KG1 (cell line): ENCODE data around the gene RELN.

Experiments
- DNase-seq: peaks from one replicate; lab custom pipeline; 2025; lab: John Stamatoyannopoulos, UW

RELN gene

DNA sequence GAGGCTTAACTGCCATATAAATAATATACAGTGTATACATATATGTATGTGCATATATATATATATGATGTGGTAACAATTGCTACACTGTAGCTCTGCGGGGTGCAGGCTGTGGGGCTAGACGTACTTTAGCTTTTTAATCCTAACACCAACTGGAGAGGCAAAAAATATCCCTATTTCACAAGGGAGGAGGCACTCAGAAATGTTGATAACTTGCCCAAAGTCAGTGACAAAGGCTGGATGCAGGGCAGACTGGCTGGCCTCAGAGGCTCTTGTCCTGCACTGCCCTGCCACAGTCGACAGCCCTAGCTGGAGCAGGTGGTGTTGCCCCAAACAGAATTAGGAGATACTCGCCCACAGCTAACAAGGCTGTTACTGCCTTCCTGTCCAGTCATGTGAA is 1.5 kb upstream of the RELN start:
- DNase-seq, result no peak

DNA sequence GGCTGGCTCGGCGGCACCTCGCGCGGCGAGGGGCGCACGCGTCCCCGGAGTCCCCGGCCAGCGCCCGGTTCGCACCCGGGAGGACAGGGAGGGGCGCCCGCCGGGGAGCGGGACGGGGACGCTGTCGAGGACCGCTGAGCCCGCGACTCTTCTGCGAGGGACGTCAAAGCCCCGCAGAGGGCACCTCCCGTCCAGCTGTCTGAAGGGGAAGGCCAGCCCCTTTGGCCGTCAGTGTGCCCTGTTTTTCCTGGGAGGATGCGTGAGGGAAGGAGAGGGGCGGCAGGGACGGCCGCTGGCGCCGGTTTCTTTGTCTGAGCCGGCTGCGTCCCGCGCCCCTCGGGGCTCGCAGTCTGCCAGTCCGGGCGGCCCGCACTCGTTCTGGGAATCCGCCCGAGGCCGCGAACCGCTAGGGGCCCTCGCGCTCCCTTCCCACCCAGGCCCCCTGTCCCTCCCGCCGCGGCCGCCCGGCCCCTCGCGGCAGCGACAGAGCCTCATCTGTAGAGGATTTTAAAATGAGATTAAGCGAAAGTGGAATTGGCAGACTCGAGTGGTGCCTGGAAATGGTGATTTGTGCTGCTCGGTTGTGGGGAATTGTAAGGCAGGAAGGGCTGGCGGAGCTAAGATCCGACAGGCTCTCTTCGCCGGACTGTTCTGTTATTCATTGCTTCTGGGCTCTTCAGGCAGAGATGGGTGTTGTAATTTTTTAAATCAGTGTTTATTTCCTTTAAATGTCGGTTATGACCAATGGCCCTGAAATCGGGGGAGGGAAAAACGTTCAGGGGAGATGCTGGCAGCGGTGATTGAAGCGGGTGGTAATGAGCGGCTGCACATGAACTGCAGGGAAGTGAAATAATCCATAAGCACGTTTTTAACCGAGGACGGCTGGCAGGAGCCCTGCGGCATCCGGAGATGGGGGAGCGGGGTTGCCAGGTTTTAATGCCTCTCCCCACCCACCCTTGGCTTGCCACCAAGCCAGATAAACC is 618 bp upstream of the RELN start:
- DNase-seq, result no peak

DNA sequence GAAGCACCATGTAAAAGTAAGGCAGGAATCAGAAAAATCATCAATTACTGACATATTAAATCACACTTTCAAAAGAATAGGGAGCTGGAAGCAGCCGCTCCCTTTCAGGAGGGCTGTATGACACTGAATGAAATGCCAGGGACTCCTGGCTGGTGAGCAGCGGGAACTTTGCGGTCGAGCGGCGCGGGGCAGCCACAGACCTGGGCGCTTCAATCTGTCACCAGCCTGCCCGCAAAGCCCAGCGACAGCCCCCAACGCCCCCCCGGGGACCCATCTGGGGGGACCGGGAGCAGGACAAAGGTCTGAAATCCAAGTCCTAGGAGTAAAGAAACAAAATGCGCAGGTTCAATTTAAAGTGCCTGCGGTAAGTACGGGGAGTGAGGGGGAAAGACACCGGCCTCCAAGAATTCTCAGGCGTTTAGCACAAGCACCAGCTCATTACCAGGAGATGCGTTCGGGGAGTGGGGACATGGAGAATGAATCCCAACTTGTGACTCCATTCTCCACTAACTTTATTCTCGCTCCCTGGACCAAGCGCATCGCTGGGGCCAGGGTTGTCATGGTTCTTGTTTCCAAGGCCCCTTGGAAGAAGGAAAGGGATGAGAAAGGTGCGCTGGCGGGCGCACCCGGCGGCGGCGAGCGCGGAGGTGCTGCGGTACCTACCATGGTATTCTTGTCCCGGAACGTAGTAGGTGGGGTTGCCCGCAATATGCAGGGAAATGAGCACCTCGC is 824 bp downstream of the RELN start:
- no peak for DNase-seq

DNA sequence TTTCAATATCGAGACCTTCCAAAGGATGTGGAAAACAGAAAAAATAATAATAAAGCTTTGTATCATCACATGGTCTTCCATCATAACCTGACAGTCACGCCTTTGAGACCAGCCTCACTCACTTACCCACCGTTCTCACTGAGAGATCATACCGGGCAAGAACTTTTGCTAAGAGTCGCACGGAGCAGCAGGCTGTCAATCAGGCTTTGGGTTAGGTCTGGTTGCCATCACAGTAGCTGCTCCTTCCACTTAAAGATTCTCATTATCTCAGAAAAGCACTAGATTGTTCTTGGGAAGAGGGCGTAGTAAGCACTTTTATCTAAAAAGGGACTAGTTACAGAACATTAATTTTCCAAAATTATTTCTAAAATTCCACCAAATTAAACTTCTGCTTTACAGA is 2.0 kb downstream of the RELN start:
- no peak for DNase-seq

DNA sequence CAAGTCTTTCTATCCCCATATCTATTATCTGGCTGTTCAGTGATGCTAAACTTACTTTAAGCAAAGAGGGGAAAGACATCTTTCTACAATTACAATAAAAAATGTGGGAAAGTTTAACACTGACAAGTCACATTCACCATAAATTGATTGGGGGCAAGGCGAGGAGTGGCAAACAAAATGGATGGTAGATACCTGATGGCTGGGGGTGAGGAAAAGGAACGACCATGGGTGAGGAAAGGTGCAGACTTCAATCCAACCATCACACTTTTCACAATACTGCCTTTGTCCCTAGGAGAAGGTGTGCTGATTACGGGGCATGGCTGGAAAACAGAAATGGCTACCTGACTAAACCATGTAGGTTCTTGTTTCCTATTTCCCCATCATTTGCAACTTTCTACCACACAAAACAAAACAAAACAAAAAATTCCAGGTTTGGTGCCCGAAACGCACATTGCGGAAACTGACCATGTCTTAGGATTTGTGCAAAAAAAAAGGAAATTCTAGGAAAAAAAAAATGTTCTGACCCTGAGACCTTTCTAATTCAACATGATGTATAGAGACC is 3.8 kb downstream of the RELN start:
- DNase-seq, result no peak

DNA sequence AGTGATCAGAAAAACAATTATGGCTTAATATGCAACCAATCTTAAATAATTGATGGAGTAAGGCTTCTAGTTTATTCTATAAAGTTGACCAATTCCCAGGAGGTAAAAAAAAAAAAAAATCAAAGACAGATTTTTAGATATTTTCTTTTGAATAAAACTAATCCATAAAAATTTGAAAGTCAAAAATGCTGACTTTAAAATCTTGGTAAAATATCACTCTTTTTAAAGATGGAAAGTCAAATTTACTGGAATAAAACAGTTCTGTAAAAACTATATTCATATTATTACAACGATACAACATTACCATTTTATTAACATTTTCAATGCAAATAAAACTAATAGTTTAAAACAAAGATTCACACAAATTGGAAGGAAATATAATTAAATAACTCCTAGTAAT is 5.4 kb downstream of the RELN start:
- DNase-seq, result no peak

DNA sequence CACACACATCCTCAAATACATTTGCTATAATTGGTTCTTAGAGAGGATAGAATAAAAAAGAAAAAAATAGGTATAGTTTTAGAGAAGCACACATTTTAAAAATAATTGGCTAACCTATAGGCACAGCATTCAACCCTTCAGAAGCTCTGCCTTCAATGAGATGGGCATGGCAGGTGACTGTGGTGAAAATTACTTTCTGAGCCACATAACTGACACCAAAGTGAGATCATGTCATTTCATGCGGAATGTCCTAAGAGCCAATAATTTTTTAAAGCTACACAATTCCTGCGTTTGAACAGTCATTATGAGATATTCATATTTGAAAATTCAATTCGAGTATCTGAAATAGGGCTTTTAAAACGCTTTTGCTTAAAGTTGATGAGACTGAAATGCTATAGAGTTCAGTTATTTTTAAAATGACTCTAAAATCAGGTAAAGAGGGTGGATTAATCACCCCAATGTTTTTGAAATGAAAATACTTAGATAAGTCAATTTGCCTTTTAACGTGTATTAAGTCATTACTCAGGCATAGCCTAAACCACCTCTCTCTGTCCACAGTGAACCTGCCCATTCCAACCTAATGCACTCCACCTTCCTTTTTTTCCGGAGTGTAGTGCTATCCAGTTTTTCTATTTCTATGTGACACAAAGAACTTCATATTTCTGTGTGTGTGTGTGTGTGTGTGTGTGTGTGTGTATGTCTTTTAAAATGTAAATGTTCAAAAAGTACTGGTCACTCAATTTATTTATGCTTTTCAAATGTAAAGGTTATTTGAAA is 6.1 kb downstream of the RELN start:
- DNase-seq, result no peak

DNA sequence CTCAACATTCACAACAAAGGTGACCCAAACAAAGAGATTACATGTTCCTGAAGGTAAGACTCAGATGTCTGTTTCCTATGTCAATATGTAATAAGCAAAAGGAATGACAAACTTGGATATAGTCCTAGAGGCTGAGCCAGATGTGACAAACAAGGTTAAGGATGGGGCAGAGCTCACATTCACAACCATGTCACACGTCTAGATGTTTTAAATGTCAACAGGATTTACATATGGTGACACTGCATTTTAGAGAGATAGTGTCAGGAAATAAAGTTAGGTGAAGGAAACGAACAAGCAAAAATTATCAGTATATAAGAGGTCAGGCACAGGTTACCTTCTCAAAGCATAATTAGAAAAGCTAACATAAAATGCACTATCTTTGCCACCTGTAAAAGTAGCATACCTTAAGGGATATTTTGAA is 8.4 kb downstream of the RELN start:
- no peak for DNase-seq

DNA sequence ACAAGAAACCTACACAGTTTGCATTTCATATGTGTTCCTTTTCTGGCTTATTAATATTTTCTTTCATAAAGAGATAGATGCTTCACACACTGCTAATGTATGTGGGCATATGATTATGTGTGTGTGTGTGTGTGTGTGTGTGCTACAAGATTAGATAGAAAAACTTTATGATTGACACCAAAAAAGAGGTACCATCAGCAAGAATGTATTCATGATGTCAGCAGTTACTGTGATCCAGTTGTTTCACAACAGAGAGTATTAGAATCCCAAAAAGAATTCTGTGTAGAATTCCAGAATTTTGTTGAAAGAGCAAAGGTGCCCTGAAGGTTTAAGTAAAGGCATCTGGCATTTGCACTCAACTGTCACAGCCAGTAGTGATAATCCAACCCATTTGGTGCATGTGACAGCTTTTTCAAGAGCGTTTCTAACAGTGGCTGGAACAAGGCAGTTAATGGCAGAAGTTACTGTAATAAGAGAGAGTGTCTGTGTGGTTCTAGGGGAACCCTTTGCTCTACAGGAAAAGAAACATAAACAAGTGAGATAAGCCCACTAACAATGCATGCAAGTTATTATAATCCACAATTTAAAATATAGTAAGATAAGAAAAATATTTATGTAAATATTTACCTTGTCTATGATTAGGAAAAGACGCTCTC is 16.6 kb downstream of the RELN start:
- DNase-seq, result no peak

DNA sequence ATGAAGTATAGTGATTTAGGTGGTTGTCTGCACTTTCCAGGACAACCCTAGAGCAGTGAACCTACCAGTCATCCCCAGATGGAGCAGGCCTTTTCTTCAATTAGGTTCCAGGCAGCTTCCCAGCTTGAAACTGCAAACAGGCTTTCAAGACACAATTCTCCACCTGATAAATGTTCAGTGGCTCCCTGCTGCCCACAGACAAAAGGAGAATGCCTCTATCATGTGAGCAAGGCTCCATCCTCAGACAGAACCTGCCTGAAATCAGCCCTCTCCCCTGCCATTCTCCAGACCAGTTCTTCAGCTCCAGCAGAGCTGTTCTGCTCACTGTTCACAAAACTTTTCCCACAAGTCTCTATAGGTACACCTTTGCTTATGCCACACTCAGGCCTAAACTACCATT is 22.1 kb downstream of the RELN start:
- DNase-seq, result no peak

DNA sequence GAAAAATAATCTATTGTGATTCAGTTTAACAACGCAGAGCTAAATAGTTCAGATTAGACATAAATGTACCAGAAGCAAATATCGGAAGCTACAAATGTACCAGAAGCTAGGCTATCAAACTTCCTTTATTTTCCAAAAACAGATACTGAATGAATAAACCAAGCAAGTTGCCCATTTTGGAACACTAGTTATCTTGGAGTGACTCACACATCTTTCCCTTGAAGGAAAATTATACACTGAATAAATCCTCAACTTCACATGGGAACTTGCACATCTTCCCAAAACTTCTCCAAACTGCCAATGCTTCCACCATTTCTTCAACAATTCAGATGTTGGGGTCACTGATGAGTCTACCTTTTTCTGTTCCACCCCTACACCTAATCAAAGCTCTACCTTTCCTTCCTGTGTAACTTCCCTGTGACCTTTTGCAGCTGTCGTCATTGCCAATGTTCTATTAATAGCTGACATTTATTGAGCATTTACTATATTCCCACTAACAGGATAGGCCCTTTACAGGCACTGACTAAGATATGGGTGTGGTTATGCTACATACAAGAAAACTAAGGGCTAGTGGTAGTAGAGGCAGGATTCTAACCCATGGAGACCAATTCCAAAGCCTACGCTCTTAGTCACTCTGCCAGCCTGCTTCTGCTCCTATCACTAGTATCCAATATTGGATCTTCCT is 22.7 kb downstream of the RELN start:
- no peak for DNase-seq

DNA sequence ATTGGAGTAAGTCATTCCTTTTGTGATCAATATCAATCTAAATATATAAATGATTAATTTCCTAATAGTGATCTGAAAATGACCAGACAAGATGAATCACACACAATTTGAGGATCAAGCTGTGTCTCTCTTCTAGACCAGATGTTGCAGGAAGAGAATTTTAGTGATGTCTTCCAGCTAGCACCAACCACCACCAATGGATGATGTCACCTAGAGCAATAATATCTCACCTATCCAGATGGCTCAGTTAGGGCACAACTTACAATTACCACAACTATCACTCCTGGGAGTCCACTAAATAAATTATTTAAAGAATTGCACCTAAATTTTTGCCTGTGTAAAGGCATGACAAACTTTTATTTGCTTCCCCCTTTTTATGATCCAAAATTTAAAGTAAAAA is 25.2 kb downstream of the RELN start:
- no peak for DNase-seq

DNA sequence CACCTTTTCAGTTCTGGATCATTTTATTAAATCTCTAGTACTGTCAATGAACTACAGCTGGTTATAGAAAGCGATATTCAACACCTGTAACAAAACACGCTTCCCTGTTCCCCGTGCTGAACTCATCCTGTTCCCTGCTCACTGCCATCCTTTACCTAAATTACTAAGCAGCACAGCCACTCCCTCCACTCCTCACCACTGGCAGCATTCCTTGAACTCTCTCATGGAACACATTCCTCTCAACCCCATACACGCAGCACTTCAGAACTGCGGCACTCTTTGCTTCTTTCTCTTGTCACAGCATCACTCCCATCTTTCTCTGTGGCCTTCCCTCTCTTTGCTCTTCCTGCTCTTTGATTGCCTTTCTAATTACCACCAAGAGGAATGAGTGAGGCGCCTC is 27.4 kb downstream of the RELN start:
- DNase-seq, result no peak

DNA sequence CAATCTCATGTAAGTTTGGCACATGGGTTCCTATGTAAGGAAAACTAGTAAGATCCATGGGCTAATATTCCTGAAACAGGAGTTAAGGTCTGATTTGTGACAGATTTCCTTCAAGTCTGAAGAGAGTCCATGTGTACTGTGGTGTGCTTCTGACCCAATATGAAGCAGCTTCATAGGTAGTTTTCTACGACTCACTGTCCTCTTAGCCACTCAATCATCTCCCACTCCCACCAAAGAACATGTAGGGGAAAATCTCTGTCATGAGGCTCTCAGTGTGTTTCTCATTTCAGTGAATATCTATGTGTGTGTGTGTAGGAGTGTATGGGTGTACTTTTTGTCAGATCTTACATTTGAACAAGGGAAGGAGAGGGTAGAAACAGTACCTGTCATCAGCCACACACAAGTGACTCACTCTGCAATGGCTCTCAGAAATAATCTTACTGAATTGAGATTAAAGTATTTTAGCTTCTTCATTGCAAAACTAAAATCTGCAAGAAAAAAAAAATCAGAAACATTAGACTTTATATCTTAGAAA is 31.1 kb downstream of the RELN start:
- no peak for DNase-seq

DNA sequence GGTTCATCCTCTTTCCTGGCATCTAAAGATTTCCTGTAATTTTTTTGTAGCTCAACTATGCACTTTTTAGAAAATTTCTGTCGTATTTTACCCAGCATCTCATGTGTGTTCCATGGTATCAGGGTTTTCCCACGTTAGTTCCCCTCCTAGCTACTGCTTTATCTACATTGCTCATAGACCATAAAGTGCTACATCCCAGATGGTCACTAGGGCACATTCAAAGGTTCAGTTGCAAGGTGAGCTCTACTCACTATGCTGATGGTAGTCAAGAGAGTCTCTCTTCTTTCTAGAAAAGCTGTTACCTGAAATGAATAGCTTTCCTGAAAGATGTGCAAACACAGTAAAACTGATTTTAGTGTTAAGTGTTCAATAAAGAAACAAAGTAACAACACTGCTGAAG is 33.5 kb downstream of the RELN start:
- no peak for DNase-seq

DNA sequence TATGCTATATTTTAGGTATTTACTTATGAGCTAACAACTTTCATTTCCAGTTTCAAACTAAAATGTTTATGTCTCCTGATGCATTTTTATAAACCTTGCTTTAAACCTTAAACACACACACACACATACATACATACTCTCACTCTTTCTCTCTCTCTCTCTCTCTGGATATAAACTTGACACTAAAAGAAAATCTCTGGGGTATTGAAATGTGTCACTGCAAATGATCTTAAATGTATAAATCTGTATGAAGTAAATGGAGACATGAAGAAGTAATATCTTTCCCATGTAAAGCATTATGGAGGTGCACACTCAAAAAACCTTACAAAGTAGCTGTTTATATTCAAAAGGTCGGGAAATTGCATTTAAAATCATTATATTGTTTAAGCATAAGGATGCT is 37.0 kb downstream of the RELN start:
- no peak for DNase-seq

DNA sequence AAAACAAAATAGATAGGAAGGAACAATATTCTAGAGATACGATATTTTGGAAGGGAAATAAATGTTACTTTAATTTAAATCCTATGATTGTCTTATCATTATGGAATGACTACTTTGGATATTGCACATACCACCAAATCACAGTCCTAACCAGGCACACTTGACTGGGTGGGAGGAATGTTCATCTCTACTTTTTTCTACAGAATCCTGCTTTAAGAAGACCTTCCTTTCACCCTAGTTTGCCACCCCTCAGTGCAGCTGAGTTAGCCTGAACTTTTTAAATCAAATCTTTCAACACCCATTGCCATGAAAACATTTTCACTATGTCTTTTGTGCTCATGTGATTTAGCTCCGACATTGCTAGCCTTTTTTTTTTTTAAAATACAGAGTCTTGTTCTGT is 38.1 kb downstream of the RELN start:
- DNase-seq, result no peak

DNA sequence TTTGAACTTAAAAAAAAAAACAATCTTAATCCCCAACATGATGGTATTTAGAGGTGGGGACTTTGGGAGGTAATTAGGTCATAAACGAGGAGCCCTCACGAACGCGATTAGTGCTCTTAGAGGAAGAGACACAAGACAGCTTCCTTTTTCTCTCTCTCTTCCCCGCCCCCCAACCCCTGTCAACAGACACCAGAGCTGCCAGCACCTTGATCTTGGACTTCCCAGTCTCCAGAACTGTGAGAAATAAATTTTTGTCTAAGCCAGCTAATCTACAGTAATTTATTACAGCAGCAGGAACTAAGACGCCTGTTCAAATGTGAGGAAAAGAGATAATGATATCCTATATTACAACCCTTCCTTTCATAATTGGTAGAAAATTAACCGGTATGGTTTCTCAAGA is 40.1 kb downstream of the RELN start:
- no peak for DNase-seq

DNA sequence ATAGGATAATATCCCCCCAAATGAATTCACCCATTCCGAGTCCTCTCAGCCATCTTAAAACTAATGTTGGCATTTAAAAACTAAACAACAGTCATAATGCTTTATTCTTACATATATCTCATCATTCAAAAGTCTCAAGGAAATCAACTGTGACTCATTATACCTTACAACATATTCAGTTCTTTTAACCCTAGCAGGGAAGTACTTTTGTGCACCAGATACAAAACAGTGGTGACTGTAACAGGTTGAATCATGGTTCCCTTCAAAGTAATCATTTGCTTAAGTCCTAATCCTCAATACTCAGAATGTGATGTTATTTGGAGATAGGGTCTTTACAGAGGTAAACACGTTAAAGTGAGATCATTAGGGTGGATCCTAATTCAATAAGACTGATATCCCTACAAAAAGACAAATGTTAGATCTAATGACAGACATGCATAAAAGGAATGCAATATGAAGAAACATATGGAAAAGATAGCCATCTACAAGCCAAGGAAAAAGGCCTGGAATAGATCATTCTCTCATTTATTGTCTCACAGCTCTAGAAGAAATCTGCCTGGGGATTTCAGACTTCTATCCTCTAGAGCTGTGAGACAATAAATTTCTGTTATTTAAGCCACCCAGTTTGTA is 42.3 kb downstream of the RELN start:
- no peak for DNase-seq

DNA sequence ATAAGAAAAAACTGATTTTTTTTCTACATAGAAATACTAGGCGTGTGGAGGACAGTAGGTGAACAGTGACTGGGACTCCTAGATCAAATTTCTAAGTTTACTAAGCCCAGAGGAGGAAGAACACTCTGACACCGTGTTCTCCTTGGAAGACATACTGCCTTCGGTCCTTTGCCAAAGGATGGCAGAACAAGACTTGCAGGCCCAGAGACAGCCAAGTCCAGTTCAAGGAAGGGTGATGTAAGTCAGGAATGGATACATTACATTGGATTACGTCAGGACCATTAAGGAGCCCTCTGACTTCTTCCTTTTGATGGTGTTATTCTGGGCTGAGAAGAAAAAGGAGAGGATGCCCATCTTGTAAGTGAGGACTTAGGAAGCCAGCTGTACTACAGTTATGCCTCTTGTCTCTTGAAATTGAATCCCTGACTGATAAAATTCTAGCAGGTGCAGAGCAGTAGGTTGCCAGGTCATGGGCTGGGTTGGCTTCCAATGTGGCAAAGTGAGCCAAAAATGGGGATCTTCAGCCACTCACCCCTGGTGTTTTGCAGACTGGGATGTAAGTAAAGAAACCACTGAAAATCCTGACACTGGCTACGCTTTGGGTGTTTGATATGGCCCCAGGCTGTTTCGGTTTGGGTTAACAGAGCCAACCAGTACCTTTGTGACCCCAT is 45.1 kb downstream of the RELN start:
- no peak for DNase-seq
